GM12878 (cell line): ENCODE data around the gene VTI1A. TPM values are rescaled to one million over a fixed set of nuclear protein-coding genes. Genes with fewer than 3 reads are reported as not detected.

Experiments
- ATAC-seq: fragments of 200-7000 bp; cut with Tn5 transposase; 3 replicates; pipeline ENCODE4 v1.9.1; 2020; ENCODE audit warnings: mild to moderate bottlenecking, moderate library complexity
- BruUV-seq: library from RNA; stranded (reverse); fragments of 400-500 nt; replicated peaks from 2 replicates; lab custom pipeline; 2021; lab: Mats Ljungman, UMichigan
- CTCF ChIA-PET: fragments of 300-600 bp; sonication (Branson Sonifier 250); formaldehyde crosslinking; extraction: SDS; loops from one replicate; lab custom pipeline; 2021; ENCODE audit warnings: inconsistent platforms; lab: Yijun Ruan, JAX
- POLR2A ChIA-PET: fragments of 350-600 bp; formaldehyde crosslinking; extraction: SDS; loops from one replicate; lab custom pipeline; 2021; ENCODE audit warnings: inconsistent platforms; lab: Charles Lee
- RAD21 ChIA-PET: fragments of 300-600 bp; sonication (Branson Sonifier 250); formaldehyde crosslinking; loops from one replicate; lab custom pipeline; 2023; ENCODE audit warnings: antibody characterized with exemption; ENCODE audit not compliant: unreplicated experiment; lab: Charles Lee
- SMC1A ChIA-PET: fragments of 300-600 bp; sonication (Branson Sonifier 250); formaldehyde crosslinking; loops from one replicate; lab custom pipeline; 2023; ENCODE audit not compliant: unreplicated experiment, uncharacterized antibody; lab: Charles Lee
- DNase-seq: peaks from one replicate; pipeline ENCODE4 v3.0.0-alpha.2; 2011; ENCODE audit warnings: low read depth, low spot score
- FAIRE-seq: peaks from 3 replicates; lab custom pipeline; 2011; peaks lifted over from hg19 to GRCh38; lab: Jason Lieb, UNC
- H2AFZ ChIP-seq: 2 replicates; pipeline ENCODE4 v1.6.0; 2011; ENCODE audit warnings: low read depth, low read length, control low read depth; ENCODE audit not compliant: control insufficient read depth
- H3K27ac ChIP-seq: 2 replicates; pipeline ENCODE4 v1.5.1; 2011; ENCODE audit warnings: control low read depth; ENCODE audit not compliant: control insufficient read depth, insufficient read depth
- H3K27me3 ChIP-seq, 2 experiments: replicated peaks in 1 of 2; 2 replicates each; pipeline versions ENCODE4 v1.6.0 to v1.6.1; 2011; ENCODE audit warnings: low read length in 1 of 2; ENCODE audit not compliant: control insufficient read depth in 2 of 2, insufficient read depth in 2 of 2
- H3K36me3 ChIP-seq, 2 experiments: 2 replicates each; pipeline ENCODE4 v1.5.1; 2011; ENCODE audit warnings: low read length in 1 of 2; ENCODE audit not compliant: control insufficient read depth in 2 of 2, insufficient read depth in 2 of 2
- H3K4me1 ChIP-seq: 2 replicates; pipeline ENCODE4 v1.6.1; 2011; ENCODE audit warnings: mild to moderate bottlenecking, low read length, moderate library complexity, mixed read lengths; ENCODE audit not compliant: control insufficient read depth, insufficient read depth
- H3K4me2 ChIP-seq: 2 replicates; pipeline ENCODE4 v1.6.0; 2011; ENCODE audit warnings: control low read depth; ENCODE audit not compliant: control insufficient read depth, insufficient read depth
- H3K4me3 ChIP-seq: fragments of 200-600 bp; sonication (generic); 2 replicates; pipeline ENCODE4 v1.5.1; 2016
- H3K79me2 ChIP-seq: 2 replicates; pipeline ENCODE4 v1.6.0; 2011; ENCODE audit warnings: low read length; ENCODE audit not compliant: control insufficient read depth, insufficient read depth
- H3K9ac ChIP-seq: 2 replicates; pipeline ENCODE4 v1.8.0; 2011; ENCODE audit warnings: low read length, control low read depth, mixed read lengths; ENCODE audit not compliant: control insufficient read depth, insufficient read depth
- H3K9me3 ChIP-seq: replicated peaks from 3 replicates; pipeline ENCODE4 v1.5.1; 2011; ENCODE audit warnings: mild to moderate bottlenecking, low read length; ENCODE audit not compliant: control insufficient read depth, insufficient read depth
- H4K20me1 ChIP-seq: 2 replicates; pipeline ENCODE4 v1.6.0; 2011; ENCODE audit not compliant: control insufficient read depth, insufficient read depth
- ATF2 ChIP-seq: IDR thresholded peaks from 2 replicates; pipeline ENCODE4 v1.6.1; 2012; ENCODE audit warnings: low read length, inconsistent platforms
- CHD1 ChIP-seq: IDR thresholded peaks from 2 replicates; pipeline ENCODE4 v1.6.1; 2012; ENCODE audit warnings: low read depth, low read length, improper control_type of control experiment
- CHD2 ChIP-seq: IDR thresholded peaks from 2 replicates; pipeline ENCODE4 v1.6.1; 2011; ENCODE audit warnings: low read depth, low read length, improper control_type of control experiment, borderline replicate concordance
- MEF2A ChIP-seq: IDR thresholded peaks from 2 replicates; pipeline ENCODE4 v1.6.1; 2011; ENCODE audit warnings: low read depth, mild to moderate bottlenecking, low read length, moderate library complexity; ENCODE audit not compliant: insufficient read depth
- NKRF ChIP-seq: fragments of 450-650 bp; conservative IDR thresholded peaks from 2 replicates; pipeline ENCODE4 v1.6.1; 2017; ENCODE audit warnings: mild to moderate bottlenecking, moderate library complexity
- PBX3 ChIP-seq: IDR thresholded peaks from 2 replicates; pipeline ENCODE4 v1.6.1; 2011; ENCODE audit warnings: mild to moderate bottlenecking, low read depth, low read length, moderate library complexity; ENCODE audit not compliant: insufficient replicate concordance
- RAD21 ChIP-seq: IDR thresholded peaks from 2 replicates; pipeline ENCODE4 v1.6.1; 2011; ENCODE audit warnings: mild to moderate bottlenecking, low read depth, low read length, moderate library complexity; ENCODE audit not compliant: insufficient read depth
- RBBP5 ChIP-seq: fragments of 200-600 bp; sonication (generic); conservative IDR thresholded peaks from 2 replicates; pipeline ENCODE4 v1.6.1; 2016
- RUNX3 ChIP-seq: IDR thresholded peaks from 2 replicates; pipeline ENCODE4 v1.6.1; 2012; ENCODE audit warnings: low read length, inconsistent platforms
- SIN3A ChIP-seq: IDR thresholded peaks from 2 replicates; pipeline ENCODE4 v1.6.1; 2012; ENCODE audit warnings: low read depth, low read length, improper control_type of control experiment
- ZNF687 ChIP-seq: fragments of 450-650 bp; IDR thresholded peaks from 2 replicates; pipeline ENCODE4 v1.6.1; 2017; ENCODE audit warnings: mild to moderate bottlenecking, moderate library complexity
- WGBS: methylation state at CpG from one replicate; pipeline ENCODE4 v1.1.6; 2016; ENCODE audit warnings: low lambda C conversion rate; ENCODE audit not compliant: insufficient replicate concordance, insufficient coverage; ENCODE audit errors: missing lambda C conversion rate; 5-methylcytosine and 5-hydroxymethylcytosine counted together
- in situ Hi-C: fragments of 300-500 bp; cut with MboI; formaldehyde crosslinking; loops from 9 replicates; pipeline ENCODE4 v1.14.3; 2018; ENCODE audit warnings: mixed read lengths
- intact Hi-C: fragments of 100-400 bp; cut with micrococcal nuclease; formaldehyde crosslinking; loops from one replicate; pipeline ENCODE4 v1.14.2; 2022; ENCODE audit not compliant: unreplicated experiment
- polyA plus RNA-seq, 11 experiments: library from polyadenylated mRNA; depleted of rRNA in 4 of 11; unstranded in 6 of 11; stranded (reverse) in 5 of 11; fragments of >200 nt; fragmentation: Nextera tagmentation in 4 of 11; fragmentation: Illumina TruSeq in 1 of 11; extraction: Ambion mirVana in 4 of 11; extraction: Trizol in 1 of 11; gene quantifications; 1 replicate in 1 of 11; 2 replicates in 10 of 11; pipeline versions ENCODE4 v1.2.1 to v1.2.3, GENCODE V29; 2011 to 2016; ENCODE audit warnings: inconsistent platforms in 2 of 11, missing spikeins in 2 of 11, low read depth in 1 of 11
- total RNA-seq, 4 experiments: library from RNA; depleted of rRNA in 3 of 4; stranded (reverse); fragments of >200 nt in 3 of 4; fragmentation: Illumina TruSeq in 1 of 4; extraction: Trizol in 1 of 4; gene quantifications; 2 replicates each; pipeline versions ENCODE4 v1.2.1 to v1.2.3, GENCODE V29; 2013 to 2021

The VTI1A gene
- total and polyA plus RNA-seq, 10 of the 15 experiments (the other 5 are each of a cell fraction or from before 2014, with no cell fraction given), result 12.4 to 43.2 (median 27.5) TPM

GRCh38 chr10:112710528-112710927, 263.5 kb downstream of the VTI1A start:
- Histone ChIP-seq H3K36me3 (no peaks in the 10 kb centered on the region; a peak in 1 of 4 replicates), H3K9me3 (no peaks in the 10 kb centered on the region), H3K79me2 (no peaks in the 10 kb centered on the region), H3K9ac (no peak overlapping the region), H3K27me3 (no peaks in the 10 kb centered on the region), H3K4me2 (no peak overlapping the region), H3K27ac (no peak overlapping the region), H4K20me1 (no peaks in the 10 kb centered on the region), H3K4me3 (no peak overlapping the region), H2AFZ (no peak overlapping the region), H3K4me1 (no peaks in the 10 kb centered on the region)
- ChIA-PET SMC1A (no interaction called here), RAD21 (no interaction called here), POLR2A (no interaction called here), CTCF (interaction anchor here (0.5 to 1.9 kb wide), 3 partner anchors 10 to 504 kb away, joined by 3 to 8 read pairs (median 3); no protein-coding TSS in a partner anchor)
- no TSS peak for BruUV-seq
- intact Hi-C loops (no loop called here), in situ Hi-C loops (no loop called here)
- TF ChIP-seq CHD2, result no peak
- no peak for TF ChIP-seq RBBP5
- TF ChIP-seq CHD1, result no peak
- TF ChIP-seq MEF2A, result no peak
- TF ChIP-seq RAD21, result no peak
- no peak for TF ChIP-seq NKRF
- no peak for TF ChIP-seq SIN3A
- no peak for TF ChIP-seq ATF2
- no peak for TF ChIP-seq RUNX3
- TF ChIP-seq ZNF687, result no peak
- TF ChIP-seq PBX3, result no peak
- DNase-seq, result no peak
- FAIRE-seq, result no peak
- no peak for ATAC-seq
- WGBS, result 72% methylated on average over 2 of the region's 2 CpGs
